GM19240 (cell line): ENCODE data around the gene HOXD11.
A peak's percentile ranks its signal among the peaks of the same experiment; 100 is the strongest.

Experiments used
- DNase-seq: peaks from one replicate; pipeline ENCODE4 v3.0.0; 2011; ENCODE audit warnings: low spot score; ENCODE audit not compliant: insufficient read length

Gene HOXD11

DNA sequence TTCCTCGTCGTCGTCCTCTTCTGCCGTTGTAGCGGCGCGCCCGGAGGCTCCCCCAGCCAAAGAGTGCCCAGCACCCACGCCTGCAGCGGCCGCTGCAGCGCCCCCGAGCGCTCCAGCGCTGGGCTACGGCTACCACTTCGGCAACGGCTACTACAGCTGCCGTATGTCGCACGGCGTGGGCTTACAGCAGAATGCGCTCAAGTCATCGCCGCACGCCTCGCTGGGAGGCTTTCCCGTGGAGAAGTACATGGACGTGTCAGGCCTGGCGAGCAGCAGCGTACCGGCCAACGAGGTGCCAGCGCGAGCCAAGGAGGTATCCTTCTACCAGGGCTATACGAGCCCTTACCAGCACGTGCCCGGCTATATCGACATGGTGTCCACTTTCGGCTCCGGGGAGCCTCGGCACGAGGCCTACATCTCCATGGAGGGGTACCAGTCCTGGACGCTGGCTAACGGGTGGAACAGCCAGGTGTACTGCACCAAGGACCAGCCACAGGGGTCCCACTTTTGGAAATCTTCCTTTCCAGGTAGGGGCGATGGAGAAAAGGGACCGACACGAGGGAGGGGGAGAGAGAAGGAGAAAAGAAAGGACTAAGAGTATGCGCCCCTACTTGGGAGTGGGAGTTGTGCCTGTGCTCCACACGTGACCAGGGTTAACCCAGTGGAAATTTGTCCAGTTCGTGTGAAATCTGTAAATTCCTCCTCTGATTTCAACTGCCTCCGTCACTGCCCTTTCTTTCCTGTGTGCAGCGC, 13.8 kb upstream of the HOXD11 start:
- DNase-seq, result no peak

DNA sequence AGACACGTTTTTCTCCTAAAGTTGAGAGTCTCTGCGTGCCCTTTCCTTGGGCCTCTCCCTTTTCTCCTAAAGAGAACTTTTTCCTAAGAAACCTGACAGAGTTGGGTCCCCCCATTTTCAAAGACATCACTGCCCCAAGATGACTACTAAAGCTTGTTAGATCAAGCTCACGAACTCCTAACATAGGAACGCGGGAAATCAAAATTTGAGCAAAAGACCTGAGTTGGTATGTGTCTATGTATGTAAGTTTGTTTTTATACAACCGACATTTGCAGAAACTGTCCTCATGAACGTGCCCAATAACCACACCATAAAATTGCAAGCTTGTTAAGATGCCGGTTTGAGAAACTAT, 13.2 kb upstream of the HOXD11 start:
- DNase-seq, result no peak

DNA sequence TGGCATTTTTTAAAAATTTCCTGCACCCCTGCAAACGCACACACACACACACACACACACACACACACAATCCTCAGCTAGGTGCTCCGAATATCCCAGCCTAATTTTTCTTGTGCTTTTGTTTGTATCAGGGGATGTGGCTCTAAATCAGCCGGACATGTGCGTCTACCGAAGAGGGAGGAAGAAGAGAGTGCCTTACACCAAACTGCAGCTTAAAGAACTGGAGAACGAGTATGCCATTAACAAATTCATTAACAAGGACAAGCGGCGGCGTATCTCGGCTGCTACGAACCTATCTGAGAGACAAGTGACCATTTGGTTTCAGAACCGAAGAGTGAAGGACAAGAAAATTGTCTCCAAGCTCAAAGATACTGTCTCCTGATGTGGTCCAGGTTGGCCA, 12.7 kb upstream of the HOXD11 start:
- no peak for DNase-seq

DNA sequence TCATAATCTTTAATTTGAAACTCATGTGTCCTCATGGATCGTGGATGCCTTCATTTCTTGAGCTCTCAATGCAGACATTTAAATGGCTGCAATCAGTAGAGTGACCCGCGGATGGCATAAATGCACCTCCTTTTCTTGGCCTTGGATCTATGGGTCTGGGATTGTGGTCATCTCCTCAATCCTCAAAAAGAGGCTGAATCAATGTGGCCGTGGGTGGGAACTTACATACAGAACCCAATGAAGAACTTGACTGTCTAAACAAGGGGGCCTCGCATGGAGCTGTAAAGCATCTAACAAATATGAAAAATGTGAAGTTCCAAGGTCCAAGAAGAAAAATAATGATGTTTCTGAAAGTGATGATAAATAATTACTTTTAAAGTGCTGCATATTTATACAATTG, 11.7 kb upstream of the HOXD11 start:
- no peak for DNase-seq

DNA sequence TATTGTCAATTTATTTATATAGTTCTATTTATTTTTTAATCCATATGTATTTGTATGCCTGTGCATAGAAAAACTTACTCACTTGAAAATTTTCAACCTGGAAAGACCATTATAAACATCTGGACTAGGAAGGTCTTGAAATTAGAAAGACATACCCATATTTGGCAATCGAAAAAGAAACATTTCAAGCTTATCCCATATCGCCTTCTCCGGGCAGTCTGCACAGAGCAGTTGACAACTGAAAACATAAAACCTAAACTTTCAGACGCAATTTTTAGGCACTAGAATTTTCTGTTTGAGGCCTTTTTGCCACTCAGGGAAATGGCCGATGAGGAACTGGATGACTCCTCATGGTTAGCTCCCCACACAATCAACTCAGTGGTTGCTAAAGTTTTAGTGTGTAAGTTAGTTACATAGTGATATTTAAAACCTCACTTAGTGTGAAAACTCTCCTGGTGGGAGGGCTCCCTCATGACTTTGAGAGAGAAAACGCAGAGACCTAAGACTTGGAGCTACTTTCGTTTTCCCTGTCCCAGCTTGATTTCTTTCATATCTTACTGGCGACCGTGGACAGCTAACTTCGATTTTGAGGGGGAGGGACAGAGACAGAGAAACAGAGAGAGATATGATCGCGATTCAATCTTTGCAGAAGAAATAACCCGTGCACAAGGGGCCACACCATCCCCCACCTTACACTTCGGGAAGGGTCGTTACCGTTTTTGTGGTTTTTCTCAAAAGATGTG, 10.7 kb upstream of the HOXD11 start:
- DNase-seq, result no peak

DNA sequence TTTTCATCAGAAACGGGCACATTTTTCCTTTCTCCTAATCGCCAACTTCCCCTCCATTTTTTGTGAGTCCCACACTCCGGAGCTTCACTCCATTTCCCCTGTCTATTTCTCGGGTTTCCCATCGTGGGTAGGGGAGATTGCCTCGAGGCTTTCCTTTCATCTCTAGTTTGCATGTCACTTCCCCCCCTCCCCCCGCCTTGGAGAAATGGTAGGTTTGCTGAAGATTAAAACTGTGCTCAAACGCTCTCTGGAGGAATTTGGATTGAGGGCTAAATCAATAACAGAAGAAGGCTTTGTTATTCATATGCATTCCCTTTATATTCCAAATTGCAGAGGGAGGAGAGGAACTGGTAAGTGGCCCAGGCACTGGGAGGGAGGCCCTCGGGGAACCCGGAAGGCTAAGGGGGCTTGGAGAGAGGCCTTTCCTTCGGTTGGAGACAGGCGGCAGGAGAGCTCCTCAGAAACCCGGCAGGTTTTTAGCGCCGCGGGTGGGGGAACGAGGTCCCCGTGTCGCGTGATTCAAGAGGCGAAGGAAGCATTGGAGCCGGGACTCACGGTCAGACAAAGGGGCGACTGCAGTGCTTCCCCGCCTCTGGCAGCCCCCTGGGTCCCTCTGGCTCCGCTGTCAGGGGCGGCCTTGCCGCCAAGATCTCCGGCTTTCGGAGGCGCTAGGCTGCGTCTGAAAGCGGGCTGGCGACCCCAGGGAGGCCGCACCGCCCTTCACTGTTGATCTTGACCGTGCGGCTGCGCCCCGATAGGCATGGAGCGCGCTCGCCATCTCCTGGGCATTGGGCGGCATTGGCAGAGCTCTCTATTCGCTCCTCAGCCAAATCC, 9.9 kb upstream of the HOXD11 start:
- DNase-seq, result peak; percentile 75

DNA sequence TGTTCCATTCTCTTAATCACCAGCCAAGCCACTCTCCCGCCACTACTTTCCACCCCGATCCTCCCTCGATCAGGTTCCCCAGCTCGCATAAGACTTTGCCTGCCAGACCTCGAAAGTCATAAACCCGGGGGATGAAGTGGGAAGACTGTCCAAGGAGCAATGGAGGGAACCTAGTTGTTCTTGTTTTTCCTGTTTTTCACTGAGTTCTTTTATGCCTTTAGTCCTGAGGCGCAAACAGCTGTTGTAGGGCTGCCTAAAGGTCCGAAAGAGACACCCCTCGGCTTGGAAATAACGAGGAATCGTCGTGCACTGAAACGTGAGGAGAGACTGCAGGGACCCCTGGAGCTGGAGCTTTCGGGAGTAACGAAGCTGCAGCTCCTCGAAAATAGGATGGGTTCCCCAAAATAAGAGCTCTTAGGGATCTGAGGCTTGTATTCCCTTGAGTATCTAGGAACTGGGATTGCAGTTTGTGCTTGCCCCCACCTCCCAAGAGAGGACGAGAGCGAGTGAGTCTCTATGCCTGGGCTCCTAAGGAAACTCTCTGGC, 9.2 kb upstream of the HOXD11 start:
- no peak for DNase-seq

DNA sequence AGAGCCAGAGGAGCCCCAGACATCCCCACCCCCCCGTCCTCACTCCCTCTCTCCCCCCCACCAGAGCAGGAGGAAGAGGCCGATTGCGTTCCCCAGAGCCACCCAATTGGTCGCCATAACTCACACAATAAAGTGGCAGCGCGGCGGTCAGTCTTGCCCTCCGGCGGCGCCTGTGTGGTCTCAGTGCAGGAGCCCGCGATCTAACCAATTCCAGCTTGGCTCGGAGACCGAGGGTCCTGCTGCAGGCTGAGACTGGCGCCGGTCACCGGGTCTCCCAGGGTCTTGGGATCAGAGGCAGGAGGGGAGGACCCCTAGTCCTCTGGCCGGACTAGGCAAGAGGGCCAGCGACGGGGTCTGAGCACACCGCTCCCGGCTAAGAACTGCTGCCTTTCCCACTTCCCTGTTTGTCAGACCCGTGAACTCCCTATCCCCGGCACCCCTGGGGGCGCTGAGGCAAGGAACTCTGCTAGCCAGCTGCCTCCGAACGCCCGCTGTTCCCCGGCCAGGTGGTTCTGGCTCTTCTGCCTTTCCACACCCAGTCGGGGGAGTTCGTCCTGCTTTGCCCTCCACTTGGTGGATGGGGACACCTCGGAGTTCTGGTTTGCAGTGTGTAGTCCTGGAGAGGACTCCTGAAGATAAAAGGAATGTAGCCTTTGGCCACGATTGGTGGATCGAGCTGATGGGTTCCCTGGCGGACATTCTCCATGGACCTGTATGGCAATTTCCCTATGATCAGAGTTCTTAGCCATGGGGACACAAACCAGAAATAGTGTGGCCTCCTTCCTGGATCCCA, 8.5 kb upstream of the HOXD11 start:
- no peak for DNase-seq

DNA sequence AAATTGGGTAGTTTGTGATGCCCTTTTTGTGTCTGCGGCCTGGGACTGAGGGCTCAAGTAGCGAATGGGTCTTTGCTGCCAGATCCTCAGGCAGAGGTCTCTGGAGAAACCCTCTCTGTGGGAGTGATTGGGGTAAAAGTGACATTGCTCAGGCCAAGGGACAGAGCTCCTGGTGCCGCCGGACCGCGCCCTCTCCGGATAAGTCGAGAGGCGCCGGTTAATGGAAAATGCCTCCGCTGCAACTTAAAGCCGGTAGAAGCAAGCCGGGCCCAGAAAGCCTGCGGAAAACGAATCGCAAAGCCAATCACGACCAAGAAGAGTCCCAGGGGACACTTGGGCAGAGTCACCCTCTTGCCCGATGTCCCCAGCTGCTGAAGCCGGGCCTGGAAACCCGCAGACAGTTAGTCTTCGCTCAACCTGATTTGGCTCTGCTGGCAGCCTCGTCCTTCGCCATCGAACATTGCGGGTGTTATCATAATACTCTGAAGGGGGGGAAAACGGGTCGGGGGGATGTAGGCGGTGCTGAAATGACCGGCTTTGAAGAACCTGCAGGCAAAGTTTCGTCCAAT, 7.8 kb upstream of the HOXD11 start:
- DNase-seq, result no peak

DNA sequence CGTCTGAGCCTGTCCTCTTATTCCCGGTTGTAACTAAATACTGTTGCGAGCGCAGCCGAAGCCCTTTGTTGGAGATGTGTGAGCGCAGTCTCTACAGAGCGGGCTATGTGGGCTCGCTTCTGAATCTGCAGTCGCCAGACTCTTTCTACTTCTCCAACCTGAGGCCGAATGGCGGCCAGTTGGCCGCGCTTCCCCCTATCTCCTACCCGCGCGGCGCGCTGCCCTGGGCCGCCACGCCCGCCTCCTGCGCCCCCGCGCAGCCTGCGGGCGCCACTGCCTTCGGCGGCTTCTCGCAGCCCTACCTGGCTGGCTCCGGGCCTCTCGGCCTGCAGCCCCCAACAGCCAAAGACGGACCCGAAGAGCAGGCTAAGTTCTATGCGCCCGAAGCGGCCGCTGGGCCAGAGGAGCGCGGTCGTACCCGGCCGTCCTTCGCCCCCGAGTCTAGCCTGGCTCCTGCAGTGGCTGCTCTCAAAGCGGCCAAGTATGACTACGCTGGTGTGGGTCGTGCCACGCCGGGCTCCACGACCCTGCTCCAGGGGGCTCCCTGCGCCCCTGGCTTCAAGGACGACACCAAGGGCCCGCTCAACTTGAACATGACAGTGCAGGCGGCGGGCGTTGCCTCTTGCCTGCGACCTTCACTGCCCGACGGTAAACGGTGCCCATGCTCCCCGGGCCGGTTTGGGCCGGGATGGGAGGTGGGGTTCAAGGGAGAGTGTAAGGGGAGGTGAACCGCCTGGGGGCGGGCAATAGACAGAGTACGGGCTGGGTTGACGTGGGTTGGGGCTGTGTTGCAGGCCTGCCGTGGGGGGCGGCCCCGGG, 7.1 kb upstream of the HOXD11 start, which contains the start of gene HOXD12:
Gene HOXD12, plus strand, starts transcription at position 68 of the 819 bp plus-strand sequence. Its CDS starts 7 bp downstream, at position 75.
- DNase-seq, result no peak

DNA sequence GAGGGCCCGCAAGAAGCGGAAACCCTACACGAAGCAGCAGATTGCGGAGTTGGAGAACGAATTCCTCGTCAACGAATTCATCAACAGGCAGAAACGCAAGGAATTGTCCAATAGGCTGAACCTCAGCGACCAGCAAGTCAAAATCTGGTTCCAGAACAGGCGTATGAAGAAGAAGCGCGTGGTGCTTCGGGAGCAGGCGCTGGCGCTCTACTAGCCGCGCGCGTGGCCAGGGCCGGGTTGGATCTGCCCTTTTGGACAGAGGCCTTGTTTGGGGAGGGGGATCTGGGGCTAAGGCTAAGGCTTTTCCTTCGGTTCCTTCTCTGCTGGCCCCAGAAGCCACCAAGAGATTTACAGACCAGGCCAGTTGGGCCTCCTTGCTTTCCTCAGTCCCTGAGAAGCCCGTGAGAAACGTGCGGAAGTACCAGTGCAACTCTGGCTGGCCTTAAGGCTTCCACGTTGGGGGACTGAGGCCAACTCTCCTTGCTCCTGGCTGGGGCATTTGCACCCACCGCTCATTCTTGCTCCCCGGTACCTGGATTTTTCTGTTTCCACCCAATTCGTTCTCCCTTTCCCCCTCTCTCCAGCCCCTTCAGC, 6.4 kb upstream of the HOXD11 start:
- no peak for DNase-seq

DNA sequence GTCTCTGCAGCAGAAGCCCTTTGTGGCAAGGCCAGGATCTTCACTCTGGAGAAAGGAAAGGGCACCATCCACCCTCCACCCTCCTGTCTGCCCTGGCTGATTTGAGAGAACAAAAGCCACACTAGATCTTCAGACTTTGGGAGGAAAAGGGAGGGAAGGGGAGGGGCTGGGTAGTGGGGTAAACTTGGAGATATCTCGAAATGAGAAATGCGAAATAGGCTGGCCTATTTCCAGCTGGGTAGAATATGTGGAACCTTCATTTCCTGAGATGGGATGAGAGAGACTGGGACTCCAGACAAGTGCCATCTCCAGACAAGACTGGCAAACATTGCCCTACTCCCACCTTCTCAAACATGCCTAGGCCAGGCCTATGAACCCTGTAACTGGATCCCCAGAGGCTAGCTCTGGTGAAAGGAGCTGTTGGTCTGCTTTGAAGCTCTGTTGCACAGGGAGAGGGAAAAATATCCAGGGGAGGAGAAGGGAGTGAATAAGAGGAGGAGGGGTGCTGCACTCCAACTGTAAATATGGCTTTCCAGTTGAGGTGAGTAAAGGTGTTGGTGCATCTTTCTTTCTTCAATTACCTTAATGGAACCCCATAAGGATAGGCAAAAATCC, 5.8 kb upstream of the HOXD11 start:
- no peak for DNase-seq

DNA sequence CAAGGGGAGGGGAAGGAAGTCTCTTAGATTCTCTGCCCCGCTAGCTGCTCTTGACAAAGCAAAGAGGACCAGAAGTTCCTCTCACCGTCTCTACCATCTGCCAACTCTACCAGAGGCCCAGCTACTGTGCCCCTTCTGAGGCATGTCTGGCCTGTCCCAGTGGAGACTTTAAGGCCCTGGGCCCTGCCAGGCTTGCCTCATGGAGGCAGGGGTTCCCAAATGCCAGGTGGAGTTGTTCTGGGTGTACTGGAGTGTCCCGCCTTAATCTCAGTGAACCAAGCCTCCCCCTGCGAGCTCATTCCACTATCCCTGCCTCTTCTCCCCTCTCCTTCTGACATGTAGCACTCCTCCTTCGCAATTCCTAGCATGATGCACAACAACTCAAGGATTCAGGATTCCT, 5.2 kb upstream of the HOXD11 start:
- no peak for DNase-seq

DNA sequence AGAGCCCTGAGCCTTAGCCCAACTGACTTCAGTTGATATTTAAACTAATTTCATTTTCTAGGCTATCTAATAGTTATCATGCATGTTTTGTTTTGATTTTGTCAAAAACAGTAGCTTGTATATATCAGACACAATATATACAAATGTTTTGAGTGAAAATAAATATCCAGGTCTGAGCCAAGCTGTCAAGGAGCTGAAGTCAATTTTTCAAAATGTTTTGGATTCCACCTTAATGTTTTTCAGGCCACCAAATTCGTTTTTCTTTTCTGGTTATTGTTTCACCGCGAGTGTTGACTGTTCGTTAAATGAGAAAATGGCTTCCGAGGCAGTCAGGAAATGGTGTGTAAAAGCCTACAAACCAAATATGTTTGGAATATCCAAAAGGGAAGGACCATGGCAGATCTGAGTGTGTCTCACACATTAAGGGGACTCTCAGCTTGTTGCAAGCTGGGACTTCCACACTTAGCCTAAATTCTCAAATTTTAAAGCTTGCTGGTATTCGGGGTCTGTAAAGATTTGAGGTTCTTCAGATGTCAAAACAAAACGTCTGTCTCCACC, 4.7 kb upstream of the HOXD11 start:
- DNase-seq, result no peak

DNA sequence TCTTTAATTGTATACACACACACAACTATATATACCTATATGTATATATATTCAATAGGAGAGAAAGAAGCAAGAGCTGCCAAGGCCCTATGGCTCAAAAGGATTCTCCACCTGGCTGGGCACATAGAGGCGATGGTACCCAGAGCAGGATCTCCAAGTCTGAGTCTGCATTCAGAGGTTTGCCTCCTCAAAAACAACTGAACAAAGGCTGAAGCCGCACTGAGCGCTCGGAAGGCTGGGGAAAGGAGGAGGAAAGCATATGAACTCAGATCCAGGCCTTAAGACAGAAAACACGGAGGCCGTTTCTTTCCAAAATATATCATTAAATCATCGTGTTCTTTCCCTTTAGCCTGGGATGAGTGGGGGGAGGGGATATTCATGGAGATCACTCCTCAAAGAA, 3.9 kb upstream of the HOXD11 start:
- DNase-seq, result no peak

DNA sequence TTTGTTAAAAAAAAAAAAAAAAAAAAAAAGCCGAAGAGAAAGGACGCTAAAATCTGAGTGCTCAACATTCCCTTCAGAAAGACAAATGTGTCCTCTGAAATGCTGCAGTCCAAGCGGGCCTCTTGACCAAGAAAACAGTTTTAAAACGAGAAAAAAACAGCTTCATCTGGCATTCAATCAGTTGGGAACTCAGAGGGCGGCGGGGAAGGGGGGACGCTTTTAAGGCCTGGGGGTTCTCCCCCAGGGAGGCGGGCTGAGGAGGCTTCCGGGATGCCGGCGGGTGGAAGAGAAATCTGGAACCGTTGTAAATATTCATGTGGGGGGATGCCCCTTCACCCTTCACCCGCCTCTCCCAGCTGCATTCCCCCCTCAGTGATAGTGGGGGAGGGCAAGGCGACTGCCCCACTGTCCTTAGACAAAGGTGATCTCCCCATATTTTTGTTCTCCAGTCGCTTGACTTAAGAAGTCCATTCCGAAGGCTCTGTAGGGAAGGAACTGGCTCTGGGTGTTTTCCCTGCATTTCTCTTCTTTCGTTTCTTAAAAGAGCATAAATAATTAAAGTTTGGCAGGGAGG, 3.3 kb upstream of the HOXD11 start:
- DNase-seq, result no peak

DNA sequence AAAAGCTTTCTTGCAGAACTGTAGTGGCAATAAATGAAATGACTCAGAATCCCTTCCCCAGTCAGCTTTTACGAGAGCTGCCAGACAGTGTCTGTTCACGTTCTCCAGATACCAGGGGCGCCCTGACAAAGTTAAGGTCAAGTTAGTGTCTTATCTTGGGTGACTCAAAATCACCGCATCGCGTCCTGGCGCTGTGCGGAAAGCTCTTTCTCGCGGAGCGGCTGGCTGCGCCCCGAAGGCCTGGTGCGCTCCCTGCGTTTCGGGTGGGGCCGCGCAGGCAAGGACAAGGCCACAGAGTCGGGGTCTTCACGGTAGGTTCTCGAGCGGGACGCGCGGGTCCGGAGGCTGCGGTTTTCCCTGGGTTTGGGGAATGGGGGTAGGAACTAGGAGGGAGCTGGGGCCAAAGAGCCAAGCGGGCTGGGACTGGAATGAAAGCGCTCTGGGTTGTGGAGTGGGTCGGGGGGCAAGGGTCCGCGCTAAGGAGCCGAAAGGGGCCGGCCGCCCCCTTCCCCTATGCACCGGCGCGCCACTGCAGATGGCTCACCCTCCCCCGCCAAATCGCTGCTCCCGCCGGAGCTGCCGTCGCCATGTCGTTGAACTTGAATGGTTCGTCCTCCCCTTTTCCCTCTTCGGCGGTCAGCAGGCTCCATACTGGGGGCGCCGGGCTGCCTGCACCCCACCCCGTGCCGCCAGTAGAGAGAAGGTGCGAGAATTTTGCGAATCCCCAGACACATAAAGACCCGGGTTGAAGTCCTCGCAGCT, 2.6 kb upstream of the HOXD11 start:
- no peak for DNase-seq
